Measurements from ENCODE around the gene SNAP91.
"Not testable (repeated sequence)": the region's sequence is repeated elsewhere in the genome, so short reads cannot be mapped to it uniquely, and the experiment has no call there.

Gene SNAP91

GRCh38 chr6:83708970-83709747 is at the start of gene SNAP91:
SNAP91 (minus strand) TSS chr6:83709101; CDS start chr6:83707927, 1,174 bp downstream.
- DNase-seq (ENCODE audit: low read depth in 2 of 2) = no peak

GRCh38 chr6:83758533-83758932 is 49.6 kb upstream of the SNAP91 start:
- DNase-seq (ENCODE audit: low read depth in 2 of 2) = no peak

GRCh38 chr6:83757021-83757420 is 48.1 kb upstream of the SNAP91 start:
- DNase-seq (ENCODE audit: low read depth in 2 of 2) = no peak

GRCh38 chr6:83756565-83756964 is 47.7 kb upstream of the SNAP91 start:
- DNase-seq (ENCODE audit: low read depth in 2 of 2) = no peak

- DNase-seq (ENCODE audit: low read depth in 2 of 2) = not testable (repeated sequence)
These were observed 43.5 kb upstream of the SNAP91 start for GRCh38 chr6:83752375-83752774.

GRCh38 chr6:83741089-83741488 is 32.2 kb upstream of the SNAP91 start:
- DNase-seq (ENCODE audit: low read depth in 2 of 2) = no peak

GRCh38 chr6:83735461-83735860 is 26.6 kb upstream of the SNAP91 start:
- no peak for DNase-seq (ENCODE audit: low read depth in 2 of 2)

- no peak for DNase-seq (ENCODE audit: low read depth in 2 of 2)
These were observed 21.0 kb upstream of the SNAP91 start for GRCh38 chr6:83729871-83730270.

- DNase-seq (ENCODE audit: low read depth in 2 of 2) = no peak
These were observed 14.0 kb upstream of the SNAP91 start for GRCh38 chr6:83722876-83723275.

GRCh38 chr6:83717809-83718208 is 8.9 kb upstream of the SNAP91 start:
- no peak for DNase-seq (ENCODE audit: low read depth in 2 of 2)

GRCh38 chr6:83711958-83712357 is 3.1 kb upstream of the SNAP91 start:
- no peak for DNase-seq (ENCODE audit: low read depth in 2 of 2)

GRCh38 chr6:83709748-83710050 is 798 bp upstream of the SNAP91 start:
- no peak for DNase-seq (ENCODE audit: low read depth in 2 of 2)

GRCh38 chr6:83708546-83708969 is 343 bp downstream of the SNAP91 start:
- no peak for DNase-seq (ENCODE audit: low read depth in 2 of 2)

GRCh38 chr6:83707829-83708545 is 914 bp downstream of the SNAP91 start:
- DNase-seq (ENCODE audit: low read depth in 2 of 2) = no peak

- DNase-seq (ENCODE audit: low read depth in 2 of 2) = no peak
These were observed 6.2 kb downstream of the SNAP91 start for GRCh38 chr6:83702749-83703148.

- no peak for DNase-seq (ENCODE audit: low read depth in 2 of 2)
These were observed 6.8 kb downstream of the SNAP91 start for GRCh38 chr6:83702077-83702476.

- no peak for DNase-seq (ENCODE audit: low read depth in 2 of 2)
These were observed 12.2 kb downstream of the SNAP91 start for GRCh38 chr6:83696674-83697073.

GRCh38 chr6:83685481-83685880 is 23.4 kb downstream of the SNAP91 start:
- DNase-seq (ENCODE audit: low read depth in 2 of 2) = no peak

- no peak for DNase-seq (ENCODE audit: low read depth in 2 of 2)
These were observed 31.1 kb downstream of the SNAP91 start for GRCh38 chr6:83677791-83678190.

- no peak for DNase-seq (ENCODE audit: low read depth in 2 of 2)
These were observed 70.9 kb downstream of the SNAP91 start for GRCh38 chr6:83637953-83638352.

- no peak for DNase-seq (ENCODE audit: low read depth in 2 of 2)
These were observed 72.1 kb downstream of the SNAP91 start for GRCh38 chr6:83636800-83637199.

GRCh38 chr6:83633609-83634008 is 75.3 kb downstream of the SNAP91 start:
- DNase-seq (ENCODE audit: low read depth in 2 of 2) = no peak

- no peak for DNase-seq (ENCODE audit: low read depth in 2 of 2)
These were observed 75.8 kb downstream of the SNAP91 start for GRCh38 chr6:83633149-83633548.

Data from activated CD8-positive, alpha-beta memory T cell treated with anti-CD3 and anti-CD28 coated beads for 4 hours (primary cell).